ENCODE results near the gene FRMD4B. TPM values are rescaled to one million over a fixed set of nuclear protein-coding genes. Genes with fewer than 3 reads are reported as not detected.

Gene FRMD4B
- total and polyA plus RNA-seq, 4 donors: 16.6 to 96.4 (median 39.0) TPM

DNA sequence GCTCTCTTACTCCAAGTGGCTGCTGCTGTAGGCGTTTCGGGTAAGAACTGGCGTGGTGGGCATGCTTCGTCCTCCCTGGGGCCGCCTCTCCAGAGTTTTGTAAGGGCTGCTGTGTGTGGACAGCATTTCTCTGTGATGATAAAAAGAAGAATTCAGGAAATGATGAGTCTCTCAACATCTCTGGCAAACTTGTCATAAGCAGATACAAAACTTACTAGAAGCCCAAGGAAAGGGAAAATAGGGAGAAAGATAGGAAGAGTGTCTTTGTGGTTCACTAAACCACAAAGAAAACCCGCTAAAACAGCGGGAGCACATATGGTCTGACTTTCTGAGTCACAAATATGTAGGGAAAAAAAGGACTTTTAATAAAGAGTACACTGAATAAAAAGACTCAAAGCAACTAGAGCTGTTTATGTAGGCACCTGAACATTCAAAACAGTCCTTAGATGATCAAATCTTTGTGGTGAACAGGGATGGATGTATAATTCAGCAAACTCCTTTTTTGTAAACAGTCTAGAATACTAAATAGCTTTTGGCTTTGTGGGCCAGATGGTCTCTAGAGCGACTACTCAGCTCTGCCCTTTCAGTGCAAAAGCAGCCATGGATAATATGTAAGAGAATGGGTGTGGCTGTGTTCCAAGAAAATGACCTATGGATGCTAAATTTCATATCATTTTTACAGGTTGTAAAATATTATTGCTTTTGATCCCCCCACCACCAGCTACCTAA lies 203.1 kb downstream of the FRMD4B start:
- no peak overlapping the region for H3K9ac ChIP-seq (ENCODE audit: insufficient read depth in 1 of 2, low read length in 2 of 2)
- H3K27ac ChIP-seq (ENCODE audit: low read depth in 1 of 2, low read length in 1 of 2): no peak overlapping the region
- no peak for DNase-seq
- no peak overlapping the region for H3K4me3 ChIP-seq
- TF ChIP-seq, protein P1, sequence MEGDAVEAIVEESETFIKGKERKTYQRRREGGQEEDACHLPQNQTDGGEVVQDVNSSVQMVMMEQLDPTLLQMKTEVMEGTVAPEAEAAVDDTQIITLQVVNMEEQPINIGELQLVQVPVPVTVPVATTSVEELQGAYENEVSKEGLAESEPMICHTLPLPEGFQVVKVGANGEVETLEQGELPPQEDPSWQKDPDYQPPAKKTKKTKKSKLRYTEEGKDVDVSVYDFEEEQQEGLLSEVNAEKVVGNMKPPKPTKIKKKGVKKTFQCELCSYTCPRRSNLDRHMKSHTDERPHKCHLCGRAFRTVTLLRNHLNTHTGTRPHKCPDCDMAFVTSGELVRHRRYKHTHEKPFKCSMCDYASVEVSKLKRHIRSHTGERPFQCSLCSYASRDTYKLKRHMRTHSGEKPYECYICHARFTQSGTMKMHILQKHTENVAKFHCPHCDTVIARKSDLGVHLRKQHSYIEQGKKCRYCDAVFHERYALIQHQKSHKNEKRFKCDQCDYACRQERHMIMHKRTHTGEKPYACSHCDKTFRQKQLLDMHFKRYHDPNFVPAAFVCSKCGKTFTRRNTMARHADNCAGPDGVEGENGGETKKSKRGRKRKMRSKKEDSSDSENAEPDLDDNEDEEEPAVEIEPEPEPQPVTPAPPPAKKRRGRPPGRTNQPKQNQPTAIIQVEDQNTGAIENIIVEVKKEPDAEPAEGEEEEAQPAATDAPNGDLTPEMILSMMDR (IDR thresholded peaks at IDR 0.05; ENCODE audit: control extremely low read depth, extremely low read depth): no peak
- H3K4me1 ChIP-seq (ENCODE audit: control insufficient read depth in 5 of 5, insufficient read depth in 5 of 5, low read length in 5 of 5): peaks cover 0 to 9% (median 4%) of the 10 kb centered on the region in 5 donors
- ATAC-seq (ENCODE audit: insufficient read depth, low FRiP score): no peak
- peaks cover 0 to 1% (median 0%) of the 10 kb centered on the region in 4 donors for H3K9me3 ChIP-seq (ENCODE audit: control insufficient read depth in 4 of 4, insufficient read depth in 3 of 4, low read length in 3 of 4)
- no peaks in the 10 kb centered on the region for H3K27me3 ChIP-seq (ENCODE audit: control insufficient read depth in 3 of 3, insufficient read depth in 3 of 3, low read length in 2 of 3)
- H3K36me3 ChIP-seq (ENCODE audit: control insufficient read depth in 4 of 4, insufficient read depth in 4 of 4, low read length in 4 of 4): peaks cover 6 to 46% (median 30%) of the 10 kb centered on the region in 4 donors
- 83 to 84% methylated on average over 8 of the region's 8 CpGs for WGBS, 2 donors

GRCh38 chr3:69181592-69182211 lies 204.2 kb downstream of the FRMD4B start:
- peaks cover 6 to 40% (median 30%) of the 10 kb centered on the region in 4 donors for H3K36me3 ChIP-seq (ENCODE audit: control insufficient read depth in 4 of 4, insufficient read depth in 4 of 4, low read length in 4 of 4)
- no peak overlapping the region for H3K4me3 ChIP-seq
- TF ChIP-seq, protein P1 (IDR thresholded peaks at IDR 0.05; ENCODE audit: control extremely low read depth, extremely low read depth): no peak
- ATAC-seq (ENCODE audit: insufficient read depth, low FRiP score) (no peak), DNase-seq (no peak)
- H3K9me3 ChIP-seq (ENCODE audit: control insufficient read depth in 4 of 4, insufficient read depth in 3 of 4, low read length in 3 of 4): peaks cover 0 to 2% (median 0%) of the 10 kb centered on the region in 4 donors
- no peak overlapping the region for H3K27ac ChIP-seq (ENCODE audit: low read depth in 1 of 2, low read length in 1 of 2)
- H3K9ac ChIP-seq (ENCODE audit: insufficient read depth in 1 of 2, low read length in 2 of 2): no peak overlapping the region
- H3K4me1 ChIP-seq (ENCODE audit: control insufficient read depth in 5 of 5, insufficient read depth in 5 of 5, low read length in 5 of 5): peaks cover 0 to 9% (median 4%) of the 10 kb centered on the region in 5 donors
- no peaks in the 10 kb centered on the region for H3K27me3 ChIP-seq (ENCODE audit: control insufficient read depth in 3 of 3, insufficient read depth in 3 of 3, low read length in 2 of 3)
- WGBS, 2 donors: 78 to 79% methylated on average over 9 of the region's 9 CpGs

DNA sequence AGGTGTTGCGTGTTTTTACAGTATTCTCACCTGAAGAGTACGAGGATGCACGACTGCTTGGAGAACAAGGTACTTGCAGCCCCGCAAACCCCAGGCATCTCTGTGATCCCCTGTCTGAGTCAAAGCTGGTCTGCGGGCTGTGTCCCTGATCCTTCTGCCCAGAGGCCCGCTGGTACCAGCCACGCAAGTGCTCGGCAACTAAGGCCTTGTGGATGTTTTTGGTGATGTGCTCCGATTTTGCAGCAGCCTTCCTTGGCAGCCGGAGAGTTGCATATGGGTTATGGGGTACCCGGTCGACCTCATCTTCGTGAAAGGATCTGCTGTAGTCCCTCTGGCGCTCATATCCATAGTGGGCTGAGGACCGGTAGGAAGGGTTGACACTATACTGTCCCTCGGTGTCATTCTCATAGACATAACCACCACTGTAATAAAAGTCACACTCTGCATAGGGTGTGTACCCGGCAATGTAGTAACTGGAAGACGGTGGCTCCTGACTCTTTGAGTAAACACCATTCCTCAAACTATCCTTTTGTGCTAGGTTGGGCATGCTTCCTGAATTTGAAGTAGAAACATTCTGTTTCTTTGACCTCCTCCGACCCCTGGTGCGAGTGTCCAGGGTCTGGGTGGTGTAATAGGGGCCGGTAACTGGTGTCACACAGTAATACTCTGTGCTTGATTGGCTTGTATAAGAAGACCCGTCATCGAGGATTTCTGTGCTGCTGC lies 204.9 kb downstream of the FRMD4B start:
- peaks cover 6 to 44% (median 30%) of the 10 kb centered on the region in 4 donors for H3K36me3 ChIP-seq (ENCODE audit: control insufficient read depth in 4 of 4, insufficient read depth in 4 of 4, low read length in 4 of 4)
- H3K9me3 ChIP-seq (ENCODE audit: control insufficient read depth in 4 of 4, insufficient read depth in 3 of 4, low read length in 3 of 4): peaks cover 0 to 2% (median 0%) of the 10 kb centered on the region in 4 donors
- H3K27me3 ChIP-seq (ENCODE audit: control insufficient read depth in 3 of 3, insufficient read depth in 3 of 3, low read length in 2 of 3): no peaks in the 10 kb centered on the region
- TF ChIP-seq, protein P1 (IDR thresholded peaks at IDR 0.05; ENCODE audit: control extremely low read depth, extremely low read depth): no peak
- no peak overlapping the region for H3K4me3 ChIP-seq
- 88 to 91% methylated on average over 23 of the region's 23 CpGs for WGBS, 2 donors
- DNase-seq: no peak
- H3K4me1 ChIP-seq (ENCODE audit: control insufficient read depth in 5 of 5, insufficient read depth in 5 of 5, low read length in 5 of 5): peaks cover 0 to 9% (median 4%) of the 10 kb centered on the region in 5 donors
- no peak overlapping the region for H3K9ac ChIP-seq (ENCODE audit: insufficient read depth in 1 of 2, low read length in 2 of 2)
- no peak for ATAC-seq (ENCODE audit: insufficient read depth, low FRiP score)
- no peak overlapping the region for H3K27ac ChIP-seq (ENCODE audit: low read depth in 1 of 2, low read length in 1 of 2)
